PC-9 (cell line): ENCODE data around the gene PFKP. TPM values are rescaled to one million over a fixed set of nuclear protein-coding genes. Genes with fewer than 3 reads are reported as not detected.

ENCODE experiments used
- BruUV-seq: library from RNA; stranded (reverse); fragments of 400-500 nt; replicated peaks from 2 replicates; lab custom pipeline; 2021; lab: Mats Ljungman, UMichigan
- CTCF ChIA-PET: fragments of 300-600 bp; sonication (Branson Sonifier 250); formaldehyde crosslinking; loops from one replicate; lab custom pipeline; 2022; ENCODE audit warnings: antibody characterized with exemption; lab: Charles Lee
- POLR2A ChIA-PET: fragments of 300-600 bp; sonication (Branson Sonifier 250); formaldehyde crosslinking; loops from one replicate; lab custom pipeline; 2022; ENCODE audit warnings: antibody characterized with exemption; ENCODE audit not compliant: unreplicated experiment; lab: Charles Lee
- DNase-seq, 2 experiments: peaks; one replicate each; pipeline versions ENCODE4 v3.0.0 to v3.0.0-alpha.2; 2015 to 2022; ENCODE audit warnings: mixed read lengths in 1 of 2
- H2AFZ ChIP-seq: fragments of 200-600 bp; sonication (generic); 2 replicates; pipeline ENCODE4 v1.8.1; 2017; ENCODE audit warnings: antibody characterized with exemption
- H3F3A ChIP-seq: fragments of 200-600 bp; sonication (generic); 2 replicates; pipeline ENCODE4 v1.8.1; 2017; ENCODE audit warnings: antibody characterized with exemption, mild to moderate bottlenecking, low read depth; ENCODE audit not compliant: insufficient read depth
- H3K27ac ChIP-seq: fragments of 200-600 bp; sonication (generic); 2 replicates; pipeline ENCODE4 v1.6.1; 2016; ENCODE audit warnings: mixed run types
- H3K27me3 ChIP-seq: fragments of 200-600 bp; sonication (generic); 2 replicates; pipeline ENCODE4 v1.6.1; 2016; ENCODE audit warnings: low read depth, mixed run types; ENCODE audit not compliant: insufficient read depth
- H3K36me3 ChIP-seq: fragments of 200-600 bp; sonication (generic); 2 replicates; pipeline ENCODE4 v1.6.1; 2016; ENCODE audit warnings: low read depth, mixed run types
- H3K4me1 ChIP-seq: fragments of 200-600 bp; sonication (generic); replicated peaks from 2 replicates; pipeline ENCODE4 v1.6.1; 2016; ENCODE audit warnings: mixed run types; ENCODE audit not compliant: insufficient read depth
- H3K4me2 ChIP-seq: fragments of 200-600 bp; sonication (generic); 2 replicates; pipeline ENCODE4 v1.6.1; 2017; ENCODE audit warnings: mixed run types
- H3K4me3 ChIP-seq: fragments of 200-600 bp; sonication (generic); 2 replicates; pipeline ENCODE4 v1.6.1; 2016; ENCODE audit warnings: mixed run types
- H3K79me2 ChIP-seq: fragments of 200-600 bp; sonication (generic); 2 replicates; pipeline ENCODE4 v1.6.1; 2017; ENCODE audit warnings: low read depth, mixed run types
- H3K9me2 ChIP-seq: fragments of 200-600 bp; sonication (generic); 2 replicates; pipeline ENCODE4 v1.8.1; 2017; ENCODE audit warnings: mild to moderate bottlenecking; ENCODE audit not compliant: insufficient read depth
- H3K9me3 ChIP-seq: fragments of 200-600 bp; sonication (generic); 2 replicates; pipeline ENCODE4 v1.8.1; 2016; ENCODE audit warnings: low read depth; ENCODE audit not compliant: insufficient read depth
- H4K20me1 ChIP-seq: fragments of 200-600 bp; sonication (generic); 2 replicates; pipeline ENCODE4 v1.8.1; 2017; ENCODE audit not compliant: insufficient read depth
- EZH2 ChIP-seq: fragments of 200-600 bp; sonication (generic); IDR thresholded peaks from 2 replicates; pipeline ENCODE4 v1.8.0; 2017; ENCODE audit warnings: antibody characterized with exemption, low read depth
- intact Hi-C: fragments of 100-400 bp; cut with micrococcal nuclease; formaldehyde crosslinking; loops from one replicate; pipeline ENCODE4 v1.10.0; 2022; ENCODE audit not compliant: unreplicated experiment
- total RNA-seq: library from RNA; stranded (reverse); gene quantifications from 2 replicates; pipeline ENCODE4 v1.2.3, GENCODE V29; 2021
- TF ChIP-seq, protein P1 (sequence below): fragments of 200-600 bp; sonication (generic); conservative IDR thresholded peaks from 2 replicates; pipeline ENCODE4 v1.6.1; 2017; ENCODE audit warnings: mixed run types, antibody characterized with exemption, mild to moderate bottlenecking, moderate library complexity

Gene PFKP
- total RNA-seq, 1 experiment from 2014 or later = 234 TPM

- no peak overlapping the region for H3K4me3 ChIP-seq
- H3K9me3 ChIP-seq = no peaks in the 10 kb centered on the region
- intact Hi-C loops = no loop called here
- POLR2A ChIA-PET = no interaction called here
- DNase-seq = no peak
- H4K20me1 ChIP-seq = no peaks in the 10 kb centered on the region
- no peak overlapping the region for H3K27ac ChIP-seq
- H3K79me2 ChIP-seq = no peaks in the 10 kb centered on the region
- no peaks in the 10 kb centered on the region for H3F3A ChIP-seq
- peaks cover 71% of the 10 kb centered on the region for H3K27me3 ChIP-seq
- BruUV-seq = no TSS peak
- no peak overlapping the region for H2AFZ ChIP-seq
- TF ChIP-seq, protein P1, sequence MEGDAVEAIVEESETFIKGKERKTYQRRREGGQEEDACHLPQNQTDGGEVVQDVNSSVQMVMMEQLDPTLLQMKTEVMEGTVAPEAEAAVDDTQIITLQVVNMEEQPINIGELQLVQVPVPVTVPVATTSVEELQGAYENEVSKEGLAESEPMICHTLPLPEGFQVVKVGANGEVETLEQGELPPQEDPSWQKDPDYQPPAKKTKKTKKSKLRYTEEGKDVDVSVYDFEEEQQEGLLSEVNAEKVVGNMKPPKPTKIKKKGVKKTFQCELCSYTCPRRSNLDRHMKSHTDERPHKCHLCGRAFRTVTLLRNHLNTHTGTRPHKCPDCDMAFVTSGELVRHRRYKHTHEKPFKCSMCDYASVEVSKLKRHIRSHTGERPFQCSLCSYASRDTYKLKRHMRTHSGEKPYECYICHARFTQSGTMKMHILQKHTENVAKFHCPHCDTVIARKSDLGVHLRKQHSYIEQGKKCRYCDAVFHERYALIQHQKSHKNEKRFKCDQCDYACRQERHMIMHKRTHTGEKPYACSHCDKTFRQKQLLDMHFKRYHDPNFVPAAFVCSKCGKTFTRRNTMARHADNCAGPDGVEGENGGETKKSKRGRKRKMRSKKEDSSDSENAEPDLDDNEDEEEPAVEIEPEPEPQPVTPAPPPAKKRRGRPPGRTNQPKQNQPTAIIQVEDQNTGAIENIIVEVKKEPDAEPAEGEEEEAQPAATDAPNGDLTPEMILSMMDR = no peak
- no peak for TF ChIP-seq EZH2
- no peaks in the 10 kb centered on the region for H3K4me1 ChIP-seq
- CTCF ChIA-PET = no interaction called here
- no peaks in the 10 kb centered on the region for H3K36me3 ChIP-seq
- H3K9me2 ChIP-seq = no peaks in the 10 kb centered on the region
- no peak overlapping the region for H3K4me2 ChIP-seq
These were observed 32.7 kb upstream of the PFKP start for GRCh38 chr10:3034616-3035015.

DNA sequence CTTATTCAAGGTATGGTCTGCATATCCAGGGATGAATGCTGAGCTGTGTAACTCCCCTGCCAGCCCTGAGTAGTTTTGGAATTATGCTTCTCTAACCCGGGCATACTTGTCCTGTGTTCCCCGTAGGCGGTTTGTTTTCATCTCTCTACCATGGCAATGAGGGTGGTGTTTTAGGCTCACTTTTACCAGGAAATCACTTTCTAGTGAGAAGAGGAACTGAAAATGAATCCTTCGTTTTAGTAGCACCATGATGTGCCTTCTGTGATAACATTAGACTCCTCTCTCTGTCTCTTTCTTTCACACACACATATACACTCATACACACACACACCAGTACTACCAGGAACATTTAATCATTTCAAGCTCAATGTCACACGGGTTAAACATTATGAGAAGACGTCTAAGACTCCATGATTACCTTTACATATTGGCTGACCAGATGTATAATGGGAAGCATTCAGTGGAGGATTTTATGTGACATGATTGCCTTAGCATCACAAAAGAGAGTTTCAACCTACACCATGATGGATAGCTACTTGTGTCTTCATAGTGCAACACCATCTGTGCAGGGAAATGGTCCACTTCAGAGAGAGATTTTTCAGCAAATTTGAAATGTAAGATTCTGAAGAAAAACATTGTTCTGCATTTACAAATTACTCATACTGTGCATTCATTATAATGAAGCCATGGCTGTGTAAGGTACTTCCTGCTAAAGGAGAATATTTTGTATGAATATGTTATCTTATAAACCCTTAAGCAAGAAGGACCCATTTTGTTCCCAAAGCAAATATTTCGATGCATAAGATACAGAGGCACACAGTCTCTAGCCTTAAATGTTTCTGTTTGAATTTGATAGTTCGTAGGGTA, 31.0 kb upstream of the PFKP start:
- Histone ChIP-seq H3K27ac (no peak overlapping the region), H4K20me1 (no peaks in the 10 kb centered on the region), H3K27me3 (peaks cover 55% of the 10 kb centered on the region), H3K9me3 (no peaks in the 10 kb centered on the region), H3K9me2 (no peaks in the 10 kb centered on the region), H3K4me2 (no peak overlapping the region), H3K79me2 (no peaks in the 10 kb centered on the region), H3K36me3 (no peaks in the 10 kb centered on the region), H3K4me3 (no peak overlapping the region), H3K4me1 (no peaks in the 10 kb centered on the region), H3F3A (no peaks in the 10 kb centered on the region), H2AFZ (no peak overlapping the region)
- no peak for TF ChIP-seq EZH2
- TF ChIP-seq, protein P1 = no peak
- ChIA-PET CTCF (no interaction called here), POLR2A (no interaction called here)
- BruUV-seq = no TSS peak
- DNase-seq = no peak
- intact Hi-C loops = no loop called here

- TF ChIP-seq, protein P1 = no peak
- no peak for TF ChIP-seq EZH2
- no TSS peak for BruUV-seq
- Histone ChIP-seq H3K9me3 (no peaks in the 10 kb centered on the region), H3K27me3 (peaks cover 47% of the 10 kb centered on the region), H3K9me2 (no peaks in the 10 kb centered on the region), H2AFZ (no peak overlapping the region), H3K4me1 (no peaks in the 10 kb centered on the region), H3K36me3 (no peaks in the 10 kb centered on the region), H3K27ac (no peak overlapping the region), H3F3A (no peaks in the 10 kb centered on the region), H4K20me1 (no peaks in the 10 kb centered on the region), H3K4me3 (no peak overlapping the region), H3K4me2 (no peak overlapping the region), H3K79me2 (no peaks in the 10 kb centered on the region)
- ChIA-PET POLR2A (no interaction called here), CTCF (no interaction called here)
- DNase-seq = no peak
- intact Hi-C loops = no loop called here
These were observed 30.2 kb upstream of the PFKP start for GRCh38 chr10:3037182-3037581.
